Stimulated activated CD4-positive, alpha-beta T cell treated with anti-CD3 and anti-CD28 coated beads, Interleukin-15, amount 100 ng/mL, for 1 hour (primary cell): ENCODE data around the gene KSR1.
"Not testable (repeated sequence)": the region's sequence is repeated elsewhere in the genome, so short reads cannot be mapped to it uniquely, and the experiment has no call there.

Experiments used
- DNase-seq, 2 donors: peaks; one replicate each; pipeline ENCODE4 v3.0.0-alpha.2; 2020; ENCODE audit warnings: low read depth in 1 of 2, low spot score in 1 of 2

The KSR1 gene

DNA sequence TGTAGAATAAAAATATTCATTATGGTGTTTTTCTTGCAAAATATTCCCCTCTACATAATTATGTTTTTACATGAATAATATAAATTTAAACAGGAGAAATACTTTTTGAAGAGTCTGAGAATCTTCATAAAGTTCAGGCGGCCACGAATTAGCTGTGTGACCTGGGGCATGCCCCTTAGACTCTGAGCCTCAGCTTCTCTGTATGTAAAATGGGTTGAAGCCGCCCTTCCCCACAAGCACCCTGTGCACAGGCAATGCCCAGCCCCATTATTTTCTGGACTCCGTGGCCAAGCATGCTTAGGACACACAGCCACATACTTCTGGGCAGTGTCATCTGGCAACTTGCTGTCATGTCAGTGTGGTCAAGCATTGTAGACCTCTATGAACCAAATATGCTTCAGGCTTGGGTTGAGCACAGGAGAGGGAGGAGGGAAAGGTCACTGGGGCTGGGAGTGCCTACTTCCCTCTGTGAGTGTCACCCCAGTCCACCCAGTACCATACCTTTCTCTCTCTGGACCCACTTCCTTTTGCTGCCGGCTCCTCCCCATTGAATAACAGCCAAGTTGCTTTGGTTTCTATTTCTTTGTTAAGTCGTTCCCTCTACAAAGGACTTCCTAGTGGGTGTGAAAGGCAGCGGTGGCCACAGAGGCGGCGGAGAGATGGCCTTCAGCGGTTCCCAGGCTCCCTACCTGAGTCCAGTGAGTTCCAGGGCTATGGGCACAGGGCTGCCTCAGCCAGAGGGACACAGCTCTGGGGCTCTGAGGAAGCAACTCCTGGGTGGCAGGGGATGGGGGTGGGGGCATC is 174.6 kb downstream of the KSR1 start, which contains the start of gene LGALS9:
LGALS9 (plus strand) TSS at position 582 of the 804 bp plus-strand sequence; CDS start at position 660, 78 bp downstream.
- no peak for DNase-seq

DNA sequence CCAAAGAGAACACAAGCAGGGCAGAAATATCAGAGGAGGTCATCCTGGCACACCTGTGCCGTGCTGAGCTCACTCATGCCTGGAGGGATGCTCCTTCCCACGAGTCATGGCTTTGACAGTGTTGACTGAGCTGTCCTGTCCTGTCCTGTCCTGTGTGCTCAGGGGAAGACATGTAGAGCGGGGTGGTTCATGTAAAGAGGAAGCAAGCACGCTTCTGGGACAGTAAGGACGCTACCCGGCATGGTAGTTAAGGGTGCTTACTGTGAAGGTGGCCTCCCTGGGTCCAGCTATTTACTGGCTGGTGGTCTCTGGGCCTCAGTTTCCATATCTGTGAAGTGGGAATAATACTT is 175.1 kb downstream of the KSR1 start:
- no peak for DNase-seq

DNA sequence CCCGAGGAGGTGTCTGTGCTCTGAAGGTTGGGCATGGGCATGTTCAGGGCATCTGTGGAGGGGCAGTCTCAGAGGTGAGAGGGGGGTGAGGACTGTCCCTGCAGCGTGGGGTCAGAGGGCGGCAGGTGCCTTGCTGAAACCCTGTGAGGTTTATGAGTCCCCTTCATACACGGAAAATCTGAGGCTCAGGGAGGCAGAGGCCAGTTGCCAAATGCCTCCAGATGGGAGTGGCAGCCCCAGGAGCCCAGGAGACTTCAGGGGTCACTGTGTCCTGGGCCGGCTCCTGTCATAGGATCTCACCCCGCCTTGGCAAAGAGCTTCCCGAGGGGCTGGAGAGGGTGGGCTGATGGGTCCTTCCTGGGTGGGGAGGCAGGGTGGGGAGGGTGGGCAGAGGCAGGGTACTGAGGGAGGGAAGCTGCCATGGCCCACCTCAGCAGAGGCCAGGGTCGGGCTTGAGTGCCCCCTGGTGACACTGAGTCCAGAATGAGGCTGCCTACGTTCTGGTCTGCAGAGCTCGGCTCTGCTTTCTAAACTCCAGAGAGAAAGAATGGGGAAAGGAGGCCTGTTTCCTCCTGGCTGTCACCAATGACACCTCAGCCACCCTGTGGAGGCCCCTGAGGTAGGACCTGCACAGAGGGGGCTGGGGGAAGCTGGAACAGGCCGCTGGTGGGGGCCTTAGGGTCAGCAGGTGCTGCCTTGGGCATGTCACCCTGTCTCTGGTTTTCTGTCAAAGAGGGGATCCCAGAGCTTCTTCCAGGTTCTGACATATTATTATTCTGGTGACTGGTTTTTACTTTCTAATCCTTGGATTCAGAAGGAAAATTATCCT is 175.9 kb downstream of the KSR1 start:
- DNase-seq = no peak

DNA sequence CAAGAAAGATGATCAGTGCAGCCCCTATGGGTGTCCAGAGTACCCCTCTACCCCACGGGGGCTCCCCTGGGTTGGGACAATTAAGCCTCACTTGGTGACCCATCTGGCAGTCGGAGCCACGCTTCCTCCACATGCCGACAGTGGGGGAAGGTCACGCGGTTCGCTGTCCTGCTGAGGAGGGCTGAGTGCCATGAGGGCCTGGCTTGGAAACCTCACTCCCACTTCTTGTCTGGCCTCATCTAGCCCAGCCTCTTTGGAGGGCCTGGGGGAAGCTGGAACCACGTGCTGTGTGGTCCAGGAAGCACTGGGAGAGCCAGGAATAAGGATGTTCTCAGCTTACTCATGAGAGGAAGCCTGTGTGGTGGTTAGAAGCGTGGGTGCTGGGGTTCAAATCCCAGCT is 176.5 kb downstream of the KSR1 start:
- not testable (repeated sequence) for DNase-seq

DNA sequence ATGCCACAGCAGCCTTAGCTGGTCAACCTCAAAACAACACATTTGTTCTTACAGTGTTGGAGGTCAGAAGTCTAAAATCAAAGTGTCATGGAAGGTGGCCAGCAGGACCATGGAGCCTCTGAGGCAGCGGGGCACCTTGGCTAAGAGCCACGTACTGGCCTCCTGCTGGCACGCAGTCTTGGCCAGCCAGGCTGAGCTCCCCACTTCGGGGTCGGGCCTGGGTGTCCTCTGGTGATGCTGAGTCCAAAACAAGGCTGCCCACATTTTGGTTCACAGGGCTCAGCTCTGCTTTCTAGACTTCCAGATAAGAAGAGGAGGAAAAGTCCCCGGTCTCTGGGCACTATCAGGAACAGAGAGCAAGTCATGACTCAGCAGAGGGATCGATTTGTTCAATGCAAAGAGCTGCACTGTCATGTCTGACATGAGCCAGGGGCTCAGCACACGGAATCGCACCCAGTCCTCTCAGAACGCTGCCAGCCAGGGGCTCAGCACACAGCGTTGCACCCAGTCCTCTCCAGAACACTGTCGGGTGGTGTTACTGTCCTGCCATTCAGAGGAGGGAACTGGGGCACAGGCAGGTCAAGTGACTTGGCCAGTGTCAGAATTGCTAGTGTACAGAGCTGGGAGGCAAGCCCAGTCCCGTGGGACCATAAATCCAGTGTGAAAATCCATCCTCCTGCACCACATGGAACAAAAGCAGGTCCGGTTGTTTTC is 177.2 kb downstream of the KSR1 start:
- no peak for DNase-seq

DNA sequence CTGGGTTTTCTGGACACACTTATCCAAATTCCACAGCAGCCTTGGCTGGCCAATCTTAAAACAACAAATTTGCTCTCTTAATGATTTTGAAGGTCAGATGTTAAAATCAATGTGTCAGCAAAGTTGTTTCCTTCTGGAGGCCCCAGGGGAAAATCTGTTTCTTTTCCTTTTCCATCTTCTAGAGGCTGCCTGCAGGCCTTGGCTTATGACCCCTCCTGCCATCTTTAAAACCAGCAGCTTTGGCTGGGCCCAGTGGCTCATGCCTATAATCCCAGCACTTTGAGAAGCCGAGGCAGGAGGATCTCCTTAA is 177.7 kb downstream of the KSR1 start:
- no peak for DNase-seq

DNA sequence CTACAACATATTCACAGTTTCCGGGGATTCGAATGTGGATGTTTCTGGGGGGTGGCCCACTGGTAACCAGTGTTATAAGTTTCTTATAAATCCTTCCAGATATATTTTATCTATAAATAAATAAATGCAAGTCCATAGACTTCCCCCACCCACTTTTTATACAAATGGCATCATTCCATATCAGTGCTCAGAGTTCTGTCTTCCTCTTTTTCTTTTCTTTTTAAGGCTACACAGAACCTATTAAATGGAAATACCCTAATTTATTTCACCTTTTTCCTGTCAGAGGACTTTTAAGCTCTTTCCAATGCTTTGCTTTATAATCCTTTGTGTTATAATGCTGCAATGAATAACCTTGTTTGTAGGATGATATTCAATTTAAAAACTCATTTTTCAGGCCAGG is 178.5 kb downstream of the KSR1 start:
- no peak for DNase-seq

DNA sequence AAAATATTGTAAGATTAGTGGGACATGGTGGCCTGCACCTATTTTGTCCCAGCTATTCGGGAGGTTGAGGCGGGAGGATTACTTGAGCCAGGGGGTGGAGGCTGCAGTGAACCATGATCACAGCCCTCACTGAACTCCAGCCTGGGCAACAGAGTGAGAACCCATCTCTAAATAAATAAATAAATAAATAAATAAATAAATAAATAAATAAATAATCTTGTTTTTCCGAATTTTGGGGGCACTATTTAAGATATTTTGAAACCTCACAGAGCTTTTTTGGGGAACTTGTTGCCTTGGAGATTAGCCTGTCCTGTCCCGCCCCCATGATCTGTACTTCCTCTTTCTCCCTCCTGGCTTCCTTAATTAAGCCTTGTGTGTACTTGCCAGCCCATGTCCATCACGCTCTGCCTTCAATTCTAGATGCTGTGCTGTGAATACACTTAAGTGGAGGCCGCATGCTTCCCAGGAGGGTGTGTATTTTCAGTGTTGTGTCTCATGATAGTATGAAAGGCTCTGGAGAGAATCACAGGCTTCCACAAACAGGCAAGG is 179.1 kb downstream of the KSR1 start:
- no peak for DNase-seq

DNA sequence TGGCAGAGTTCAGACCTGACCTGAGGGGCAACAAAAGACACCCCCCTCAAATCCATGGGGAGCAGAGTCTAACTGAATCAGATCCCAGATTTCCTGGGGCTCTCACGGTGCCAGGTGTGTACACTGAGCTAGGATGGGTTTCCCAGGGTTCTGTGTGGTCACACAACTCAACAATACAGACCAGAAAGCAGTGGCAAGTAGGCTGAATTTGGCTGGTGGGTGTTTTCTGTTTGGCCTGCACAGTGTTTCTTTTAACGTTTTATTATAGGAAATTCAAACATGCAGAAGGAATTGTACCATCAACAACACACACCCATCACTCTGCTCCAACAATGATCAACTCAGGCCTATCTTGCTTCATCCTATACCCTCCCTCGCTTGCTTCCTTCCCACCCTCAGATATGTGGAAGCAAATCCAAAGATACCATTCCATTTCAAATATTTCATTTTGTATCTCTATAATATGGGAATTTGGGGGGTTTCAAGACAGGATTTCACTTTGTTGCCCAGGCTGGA is 179.8 kb downstream of the KSR1 start:
- DNase-seq = not testable (repeated sequence)

DNA sequence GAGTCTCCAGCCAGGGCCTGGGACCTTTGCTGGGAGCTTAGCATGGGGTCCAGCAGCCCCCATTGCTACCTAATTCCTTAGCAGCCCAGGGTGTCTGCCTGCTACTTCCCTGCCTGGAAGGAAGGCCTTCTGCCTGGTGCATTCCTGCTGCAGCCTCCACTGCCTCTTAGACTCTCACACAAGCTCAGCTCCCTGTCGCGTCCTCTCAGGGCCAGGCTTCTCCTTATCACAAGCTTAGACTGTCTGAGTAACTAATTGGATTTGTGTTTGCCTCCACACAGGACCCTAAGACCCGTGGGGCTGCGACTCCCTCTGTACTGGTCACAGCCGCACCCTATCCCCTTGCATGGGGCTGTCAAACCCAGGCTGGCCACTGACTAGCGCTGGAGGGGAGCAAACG is 181.6 kb downstream of the KSR1 start:
- DNase-seq = not testable (repeated sequence)

DNA sequence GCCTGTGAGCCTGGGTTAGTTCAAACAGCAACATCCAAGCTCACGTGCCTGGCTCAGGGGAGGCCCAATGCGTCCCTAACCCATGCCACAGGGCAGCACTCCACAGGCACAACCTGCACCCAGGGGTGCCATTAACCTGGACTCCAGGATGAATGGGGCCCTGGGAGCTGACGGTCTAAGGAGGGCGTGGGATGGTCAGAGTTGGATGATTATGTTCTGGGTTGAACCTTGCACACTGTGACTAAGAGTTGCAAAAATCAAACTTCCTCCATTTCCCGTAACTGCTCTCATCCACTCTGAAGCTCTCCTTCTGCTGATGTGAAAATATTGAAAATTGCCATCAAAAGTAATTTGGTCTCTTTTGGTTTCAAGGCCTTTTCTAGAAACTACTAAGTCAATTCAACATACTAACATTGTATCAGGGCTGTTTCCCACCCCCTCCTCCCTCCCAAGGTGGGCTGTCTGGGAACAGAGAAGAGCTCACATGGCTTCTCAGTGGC is 182.2 kb downstream of the KSR1 start:
- not testable (repeated sequence) for DNase-seq

DNA sequence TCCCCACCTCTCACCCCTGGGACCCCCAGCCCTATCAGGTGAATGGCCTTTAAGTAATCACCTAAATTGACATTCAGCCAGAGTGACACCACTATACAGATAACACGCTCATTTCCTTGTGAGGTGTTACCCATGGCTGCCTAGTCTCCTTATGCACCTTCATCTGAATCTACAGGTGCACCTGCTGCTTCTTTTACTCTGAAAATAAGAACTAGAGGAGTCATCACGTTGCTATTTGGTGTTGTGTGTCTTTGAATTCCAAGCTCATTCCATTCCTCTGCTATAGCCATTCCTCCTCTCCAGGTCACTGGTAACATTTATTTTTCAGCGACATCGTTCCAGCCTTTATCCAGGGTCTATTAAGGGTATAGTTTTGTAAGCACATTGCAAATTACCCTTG is 184.5 kb downstream of the KSR1 start:
- no peak for DNase-seq

DNA sequence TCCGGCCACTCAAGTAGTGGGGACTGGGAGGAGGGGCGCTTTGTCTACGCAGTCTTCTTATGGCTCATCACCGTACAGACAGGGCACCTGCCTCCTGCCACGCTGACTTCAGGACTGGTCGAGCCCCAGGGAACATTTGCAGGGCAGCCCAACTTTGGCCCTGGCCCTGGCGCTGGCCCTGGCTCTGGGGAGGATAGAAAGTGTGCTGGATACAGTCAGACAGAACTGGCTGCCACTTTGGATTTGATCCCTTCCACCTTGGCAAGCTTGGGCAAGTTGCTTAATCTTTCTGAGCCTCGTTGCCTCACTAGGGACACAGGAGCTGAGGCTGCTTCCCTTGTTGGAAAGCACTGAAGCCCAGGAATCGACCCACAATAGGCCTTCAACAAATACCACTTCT is 188.3 kb downstream of the KSR1 start:
- no peak for DNase-seq

DNA sequence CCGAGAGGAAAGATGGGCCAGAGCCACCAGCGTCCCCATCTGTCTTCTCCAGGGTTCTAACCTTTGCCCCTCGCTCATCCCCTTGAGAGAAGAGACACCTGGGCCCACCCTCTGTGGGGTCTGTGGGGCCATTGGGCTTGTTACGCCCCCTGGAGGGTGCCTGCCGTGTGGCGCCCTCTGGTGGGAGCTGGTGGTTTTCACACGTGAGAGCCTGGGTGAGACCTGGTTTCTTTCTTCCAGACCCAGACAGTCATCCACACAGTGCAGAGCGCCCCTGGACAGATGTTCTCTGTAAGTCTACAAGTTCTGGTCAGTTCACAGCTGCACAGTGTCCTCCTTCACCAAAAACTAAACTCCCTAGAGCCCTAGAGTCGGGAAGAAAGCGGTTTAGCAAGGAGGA is 189.4 kb downstream of the KSR1 start:
- not testable (repeated sequence) for DNase-seq

DNA sequence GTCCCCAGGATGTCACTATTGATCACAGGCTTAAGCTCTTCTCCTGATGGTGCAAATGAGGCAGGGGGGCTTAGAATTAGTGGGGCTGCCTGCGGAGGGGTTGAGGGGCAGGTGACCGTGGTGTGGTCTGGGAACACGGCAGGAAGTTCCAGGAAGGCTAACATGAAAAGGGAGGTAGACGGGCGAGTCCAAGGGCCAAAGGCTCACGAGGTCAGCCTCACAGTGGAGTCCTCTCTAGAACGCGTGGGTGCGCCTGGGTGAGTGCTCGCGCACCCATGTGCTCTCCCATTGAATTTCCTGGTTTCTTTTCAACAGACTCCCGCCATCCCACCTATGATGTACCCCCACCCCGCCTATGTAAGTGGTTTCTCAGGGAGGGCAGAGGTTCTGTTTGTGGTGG is 190.0 kb downstream of the KSR1 start:
- DNase-seq = no peak

DNA sequence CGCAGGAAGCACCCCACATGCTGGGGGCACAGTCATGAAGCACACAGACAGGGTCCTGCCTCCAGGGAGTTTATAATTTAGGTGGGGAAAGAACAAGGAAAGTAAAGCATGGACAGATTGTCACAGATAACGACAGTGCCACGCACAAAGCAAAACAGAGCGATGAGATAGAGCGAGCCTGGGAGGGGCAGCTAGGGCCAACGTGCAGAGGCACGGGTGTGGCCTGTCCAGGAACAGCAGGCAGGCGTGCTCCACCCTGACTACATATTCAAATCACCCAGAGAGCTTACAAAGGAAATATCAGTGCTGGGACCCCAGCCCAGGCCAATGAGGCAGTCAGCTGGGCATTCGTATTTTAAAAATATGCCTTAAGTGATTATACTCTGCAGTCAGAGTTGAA is 191.5 kb downstream of the KSR1 start:
- no peak for DNase-seq

DNA sequence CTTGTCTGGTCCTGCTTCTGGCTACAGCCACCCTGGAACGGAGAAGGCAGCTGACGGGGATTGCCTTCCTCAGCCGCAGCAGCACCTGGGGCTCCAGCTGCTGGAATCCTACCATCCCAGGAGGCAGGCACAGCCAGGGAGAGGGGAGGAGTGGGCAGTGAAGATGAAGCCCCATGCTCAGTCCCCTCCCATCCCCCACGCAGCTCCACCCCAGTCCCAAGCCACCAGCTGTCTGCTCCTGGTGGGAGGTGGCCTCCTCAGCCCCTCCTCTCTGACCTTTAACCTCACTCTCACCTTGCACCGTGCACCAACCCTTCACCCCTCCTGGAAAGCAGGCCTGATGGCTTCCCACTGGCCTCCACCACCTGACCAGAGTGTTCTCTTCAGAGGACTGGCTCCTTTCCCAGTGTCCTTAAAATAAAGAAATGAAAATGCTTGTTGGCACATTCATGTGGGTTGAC is 192.9 kb downstream of the KSR1 start:
- DNase-seq = not testable (repeated sequence)

DNA sequence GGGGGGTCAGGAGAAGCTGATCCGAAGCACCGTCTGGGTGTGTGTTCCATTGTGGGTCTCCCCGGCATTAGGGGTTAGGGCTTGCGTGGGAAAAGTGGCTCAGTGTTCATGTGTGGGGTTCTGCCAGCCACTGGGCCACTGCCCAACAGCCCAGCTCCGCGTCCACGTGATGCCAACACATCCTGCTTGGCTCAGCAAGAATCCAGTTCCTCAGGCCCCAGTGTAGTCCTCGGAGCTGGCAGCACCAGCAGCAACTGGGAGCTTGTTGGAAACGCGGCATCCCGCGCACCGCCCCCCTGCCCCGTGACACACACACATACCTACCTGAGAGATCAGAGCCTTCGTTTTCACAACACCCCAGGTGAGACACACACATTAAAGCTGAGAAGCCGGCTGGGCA is 193.7 kb downstream of the KSR1 start:
- no peak for DNase-seq

DNA sequence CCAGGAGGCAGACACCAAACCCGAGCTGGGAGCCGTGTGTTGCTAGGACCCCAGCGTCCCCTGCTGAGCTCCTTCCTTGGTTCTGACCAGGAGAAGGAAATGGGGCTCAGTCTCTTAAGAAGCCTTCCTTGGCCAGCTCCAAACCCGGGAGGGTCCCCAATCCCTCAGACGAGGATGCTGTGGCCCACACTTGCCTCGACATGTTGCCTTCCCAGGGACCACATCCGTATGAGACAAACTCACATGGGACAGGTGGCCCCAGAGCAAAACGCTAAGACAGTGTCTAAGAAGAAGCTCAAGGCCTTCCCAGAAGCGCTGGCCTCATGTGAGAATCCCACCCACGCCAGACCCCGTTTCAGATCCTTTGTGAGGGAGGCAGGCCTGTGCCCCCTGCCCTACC is 194.6 kb downstream of the KSR1 start:
- DNase-seq = no peak

DNA sequence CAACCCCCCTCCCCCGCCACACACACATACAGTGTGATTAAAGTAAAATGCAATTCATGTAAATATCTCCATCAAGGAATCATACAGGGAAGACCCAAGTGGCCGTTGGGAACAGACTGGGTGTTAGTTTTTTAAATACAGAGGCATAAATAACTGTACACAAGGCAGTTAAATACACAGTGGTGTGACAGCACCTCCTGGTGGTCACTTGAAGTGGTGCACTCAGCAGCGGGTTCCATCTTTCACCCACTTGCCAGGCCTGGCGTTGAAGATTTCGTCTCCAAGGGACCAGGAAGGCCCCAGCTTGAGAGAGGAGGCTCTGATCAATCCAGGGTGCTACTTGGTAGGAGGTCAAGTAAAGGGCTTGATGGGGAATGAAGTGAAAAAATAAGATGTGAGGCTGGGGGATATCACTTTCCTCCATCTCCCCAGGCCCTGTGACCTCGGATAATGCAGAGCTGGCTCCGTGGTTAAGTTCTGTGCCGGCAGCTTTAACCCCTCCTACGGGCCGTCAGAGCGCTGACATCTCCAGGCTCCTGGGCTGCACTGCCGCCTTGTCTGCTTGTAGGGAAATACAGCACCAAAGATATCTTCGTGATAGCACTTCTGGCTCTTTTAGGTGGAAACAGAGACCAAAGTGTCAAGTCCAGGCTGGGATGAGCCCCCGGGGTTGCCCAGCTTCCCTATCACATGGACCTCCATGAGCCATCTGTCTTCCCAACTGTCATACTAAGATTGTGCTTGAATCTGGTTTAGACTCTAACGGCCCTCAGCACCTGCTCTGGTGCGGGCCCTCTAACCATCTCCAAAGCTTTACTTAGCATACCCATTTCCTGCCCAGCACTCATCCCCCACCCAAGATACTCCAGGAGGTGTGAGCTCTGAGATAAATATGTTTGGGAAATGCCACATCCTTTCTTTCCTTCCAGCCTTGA is 195.4 kb downstream of the KSR1 start:
- DNase-seq = peak; percentile 32 to 61
